Measurements from ENCODE around the gene BACH2. TPM values are rescaled to one million over a fixed set of nuclear protein-coding genes. Genes with fewer than 3 reads are reported as not detected.

The BACH2 gene
- total and polyA plus RNA-seq, 12 donors: 0.16 to 4.7 (median 2.4) TPM

GRCh38 chr6:90106449-90106848 lies 190.2 kb downstream of the BACH2 start:
- DNase-seq: no peak
- Histone ChIP-seq H3K27me3 (no peaks in the 10 kb centered on the region), H3K27ac (no peak overlapping the region), H3K36me3 (no peaks in the 10 kb centered on the region), H3K4me3 (no peak overlapping the region), H3K4me1 (peaks cover 0 to 30% (median 0%) of the 10 kb centered on the region in 9 donors), H3K9me3 (peaks cover 0 to 2% (median 0%) of the 10 kb centered on the region in 11 donors)
- WGBS, 2 donors: 94 to 98% methylated on average over 3 of the region's 3 CpGs
- no peak for TF ChIP-seq CTCF (IDR thresholded peaks at IDR 0.05)
- intact Hi-C loops (cut with DNase I): loop anchor here in 3 of 10 donors (10.0 kb wide), 3 partner anchors 68 to 288 kb away; no protein-coding TSS in a partner anchor
- no peak for ATAC-seq

- 85 to 89% methylated on average over 1 of the region's 1 CpG for WGBS, 2 donors
- no peak for DNase-seq
- Histone ChIP-seq H3K4me3 (no peak overlapping the region), H3K4me1 (peaks cover 0 to 30% (median 0%) of the 10 kb centered on the region in 9 donors), H3K36me3 (no peaks in the 10 kb centered on the region), H3K27ac (peak overlapping the region in 1 of 10 donors; percentile 44), H3K27me3 (no peaks in the 10 kb centered on the region), H3K9me3 (peaks cover 0 to 10% (median 0%) of the 10 kb centered on the region in 11 donors)
- no peak for ATAC-seq
- TF ChIP-seq CTCF (IDR thresholded peaks at IDR 0.05): no peak
- intact Hi-C loops (cut with DNase I): loop anchor here in 3 of 10 donors (10.0 kb wide), 3 partner anchors 69 to 289 kb away; no protein-coding TSS in a partner anchor
Measured at GRCh38 chr6:90105506-90106170, 191.0 kb downstream of the BACH2 start.

GRCh38 chr6:90103056-90103800 lies 193.4 kb downstream of the BACH2 start:
- H3K27me3 ChIP-seq: no peaks in the 10 kb centered on the region
- TF ChIP-seq CTCF (IDR thresholded peaks at IDR 0.05): no peak
- H3K36me3 ChIP-seq: no peaks in the 10 kb centered on the region
- no peak overlapping the region for H3K4me3 ChIP-seq
- DNase-seq (no peak), ATAC-seq (no peak)
- H3K4me1 ChIP-seq: peaks cover 0 to 40% (median 9%) of the 10 kb centered on the region in 9 donors
- intact Hi-C loops (cut with DNase I): loop anchor here in 3 of 10 donors (10.0 kb wide), 3 partner anchors 72 to 292 kb away; no protein-coding TSS in a partner anchor
- WGBS, 2 donors: 89 to 92% methylated on average over 13 of the region's 13 CpGs
- H3K27ac ChIP-seq: no peak overlapping the region
- H3K9me3 ChIP-seq: peaks cover 0 to 10% (median 0%) of the 10 kb centered on the region in 11 donors

GRCh38 chr6:90101403-90101802 lies 195.2 kb downstream of the BACH2 start:
- no peak for ATAC-seq
- peaks cover 0 to 10% (median 0%) of the 10 kb centered on the region in 11 donors for H3K9me3 ChIP-seq
- 92 to 94% methylated on average over 1 of the region's 1 CpG for WGBS, 2 donors
- no peaks in the 10 kb centered on the region for H3K27me3 ChIP-seq
- no peaks in the 10 kb centered on the region for H3K36me3 ChIP-seq
- peaks cover 2 to 55% (median 24%) of the 10 kb centered on the region in 9 donors for H3K4me1 ChIP-seq
- intact Hi-C loops (cut with DNase I): loop anchor here in 3 of 10 donors (10.0 kb wide), 3 partner anchors 73 to 293 kb away; no protein-coding TSS in a partner anchor
- TF ChIP-seq CTCF (IDR thresholded peaks at IDR 0.05): no peak
- no peak for DNase-seq
- H3K4me3 ChIP-seq: no peak overlapping the region
- no peak overlapping the region for H3K27ac ChIP-seq

Measured in heart right ventricle (tissue), 16 donors.